ENCODE measurements around the gene RCE1. TPM values are rescaled to one million over a fixed set of nuclear protein-coding genes. Genes with fewer than 3 reads are reported as not detected.

RCE1 gene
- total RNA-seq, 2 donors from 2014 or later: 27.1 to 50.0 TPM

DNA sequence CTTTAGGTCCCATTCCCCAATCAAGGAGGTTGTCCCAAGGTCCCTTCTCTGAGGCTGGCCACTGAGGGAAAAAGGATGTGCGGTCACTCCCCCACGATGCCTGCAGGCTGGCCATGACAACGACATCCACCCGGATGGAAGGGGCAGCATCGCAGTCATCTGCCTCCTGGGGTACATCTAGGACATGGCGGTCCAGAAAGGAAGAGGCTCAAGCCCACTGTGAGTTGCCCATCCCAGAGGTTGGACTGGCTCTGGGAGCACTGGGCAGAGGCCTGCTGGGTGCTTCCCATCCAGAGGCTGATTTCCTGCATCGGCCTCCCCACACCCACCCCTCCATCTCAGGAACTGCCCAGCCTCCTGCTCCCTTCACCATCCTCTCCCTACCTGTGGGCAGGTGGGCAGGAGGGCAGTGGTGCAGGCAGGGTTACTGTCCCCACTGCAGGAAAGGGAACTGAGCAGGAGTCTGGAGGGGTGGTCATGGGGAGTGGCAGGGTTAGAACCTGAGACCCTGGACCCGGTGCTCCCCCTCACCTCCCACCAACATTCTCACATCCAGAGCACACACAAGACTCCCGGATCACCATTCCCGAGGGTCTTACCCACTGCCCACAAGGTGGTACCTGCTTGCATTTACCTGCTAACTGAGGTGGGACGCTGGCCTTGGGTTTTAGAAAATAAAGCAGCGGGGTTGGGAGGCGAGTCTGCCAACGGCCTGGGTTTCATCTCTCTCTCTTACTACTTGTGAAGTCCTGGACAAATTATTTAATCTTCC lies 4.4 kb downstream of the RCE1 start:
- H3K27ac ChIP-seq: no peak overlapping the region
- H3K36me3 ChIP-seq: no peaks in the 10 kb centered on the region
- intact Hi-C loops (cut with DNase I): no loop called here
- WGBS: 80% methylated on average over 14 of the region's 14 CpGs
- H3K4me3 ChIP-seq: no peak overlapping the region
- H3K4me1 ChIP-seq (replicated peaks): peaks cover 8% of the 10 kb centered on the region
- H3K27me3 ChIP-seq (replicated peaks; ENCODE audit: insufficient read depth): no peaks in the 10 kb centered on the region
- H3K9me3 ChIP-seq: no peaks in the 10 kb centered on the region
- TF ChIP-seq POLR2A (IDR thresholded peaks at IDR 0.05): no peak
- DNase-seq (ENCODE audit: low spot score): no peak

DNA sequence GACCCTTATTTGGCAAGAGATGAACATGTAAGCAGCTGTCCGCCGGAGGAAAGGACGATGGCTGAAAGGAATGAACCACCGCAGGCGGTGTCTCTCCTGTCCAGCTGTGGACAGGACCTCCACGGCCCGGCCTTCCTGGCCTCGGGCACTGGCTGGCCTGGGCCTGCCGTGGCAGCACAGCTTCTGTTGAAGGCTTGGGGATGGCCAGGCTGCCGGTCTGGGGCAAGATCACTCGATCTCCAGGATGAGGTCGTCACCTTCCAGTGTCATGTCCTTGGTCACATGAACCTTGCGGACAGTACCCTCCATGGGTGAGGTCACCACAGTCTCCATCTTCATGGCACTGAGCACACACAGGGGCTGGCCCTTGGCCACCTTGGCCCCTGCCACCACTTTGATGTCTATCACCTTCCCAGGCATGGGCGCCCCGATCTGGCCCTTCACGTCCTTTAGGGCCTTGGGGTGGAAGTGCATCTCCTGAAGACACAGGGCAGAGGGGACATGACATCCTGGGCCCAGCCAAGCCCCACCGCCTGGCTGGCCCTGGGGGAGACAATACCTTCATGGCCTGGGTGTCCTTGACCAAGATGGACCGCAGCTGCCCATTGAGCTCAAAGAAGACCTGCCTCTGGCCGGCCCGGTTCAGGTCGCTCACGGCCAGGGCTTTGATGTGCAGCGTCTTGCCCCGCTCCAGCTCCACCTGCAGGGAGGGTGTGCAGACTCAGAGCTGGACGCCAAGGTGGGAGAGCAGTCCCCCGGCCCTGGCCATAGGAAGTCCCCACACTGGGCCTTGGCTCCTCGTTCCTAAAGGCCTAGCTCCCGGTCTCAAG lies 5.6 kb downstream of the RCE1 start:
- DNase-seq (ENCODE audit: low spot score): no peak
- intact Hi-C loops (cut with DNase I): no loop called here
- H3K27ac ChIP-seq: no peak overlapping the region
- peaks cover 7% of the 10 kb centered on the region for H3K4me1 ChIP-seq (replicated peaks)
- H3K4me3 ChIP-seq: no peak overlapping the region
- no peaks in the 10 kb centered on the region for H3K9me3 ChIP-seq
- H3K36me3 ChIP-seq: no peaks in the 10 kb centered on the region
- H3K27me3 ChIP-seq (replicated peaks; ENCODE audit: insufficient read depth): no peaks in the 10 kb centered on the region
- whole genome bisulfite sequencing: 88% methylated on average over 20 of the region's 28 CpGs
- TF ChIP-seq, protein P1, sequence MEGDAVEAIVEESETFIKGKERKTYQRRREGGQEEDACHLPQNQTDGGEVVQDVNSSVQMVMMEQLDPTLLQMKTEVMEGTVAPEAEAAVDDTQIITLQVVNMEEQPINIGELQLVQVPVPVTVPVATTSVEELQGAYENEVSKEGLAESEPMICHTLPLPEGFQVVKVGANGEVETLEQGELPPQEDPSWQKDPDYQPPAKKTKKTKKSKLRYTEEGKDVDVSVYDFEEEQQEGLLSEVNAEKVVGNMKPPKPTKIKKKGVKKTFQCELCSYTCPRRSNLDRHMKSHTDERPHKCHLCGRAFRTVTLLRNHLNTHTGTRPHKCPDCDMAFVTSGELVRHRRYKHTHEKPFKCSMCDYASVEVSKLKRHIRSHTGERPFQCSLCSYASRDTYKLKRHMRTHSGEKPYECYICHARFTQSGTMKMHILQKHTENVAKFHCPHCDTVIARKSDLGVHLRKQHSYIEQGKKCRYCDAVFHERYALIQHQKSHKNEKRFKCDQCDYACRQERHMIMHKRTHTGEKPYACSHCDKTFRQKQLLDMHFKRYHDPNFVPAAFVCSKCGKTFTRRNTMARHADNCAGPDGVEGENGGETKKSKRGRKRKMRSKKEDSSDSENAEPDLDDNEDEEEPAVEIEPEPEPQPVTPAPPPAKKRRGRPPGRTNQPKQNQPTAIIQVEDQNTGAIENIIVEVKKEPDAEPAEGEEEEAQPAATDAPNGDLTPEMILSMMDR (IDR thresholded peaks at IDR 0.05): no peak
- TF ChIP-seq POLR2AphosphoS5 (IDR thresholded peaks at IDR 0.05) (no peak), POLR2A (IDR thresholded peaks at IDR 0.05) (no peak)

DNA sequence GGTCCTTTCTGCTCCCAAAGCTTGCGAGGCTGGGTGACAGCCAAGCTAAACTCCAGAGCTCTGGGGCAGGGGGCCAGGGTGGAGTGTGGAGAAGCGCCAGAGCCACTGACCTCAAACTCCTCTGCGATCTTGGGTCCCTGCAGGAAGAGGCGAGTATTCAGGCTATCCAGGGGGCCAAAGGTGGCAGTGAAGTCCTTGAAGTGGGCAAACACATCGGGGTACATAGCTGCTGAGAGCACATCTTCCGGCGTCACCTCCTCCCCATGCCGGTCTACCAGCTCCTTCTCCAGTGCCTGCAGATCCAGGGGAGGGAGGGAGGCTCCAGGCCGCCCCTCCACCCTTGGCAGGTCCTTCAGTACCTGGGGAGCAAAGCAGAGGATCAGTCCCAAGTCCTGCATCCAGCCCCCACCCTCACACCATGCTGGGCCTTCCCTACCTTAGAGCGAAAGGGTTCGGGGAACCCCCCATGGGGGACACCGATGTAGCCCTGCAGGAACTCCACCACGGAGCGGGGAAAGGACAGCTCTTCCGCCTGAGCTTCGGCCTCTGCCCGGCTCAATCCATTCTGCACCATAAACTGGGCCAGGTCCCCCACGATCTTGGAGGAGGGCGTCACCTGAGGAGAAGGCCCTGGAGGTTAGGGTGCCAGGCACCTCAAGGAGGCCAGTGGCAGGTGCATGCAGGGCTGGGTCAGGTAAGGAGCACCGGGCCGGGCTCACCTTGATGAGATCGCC lies 6.4 kb downstream of the RCE1 start:
- no peak for DNase-seq (ENCODE audit: low spot score)
- Histone ChIP-seq H3K27ac (no peak overlapping the region), H3K4me1 (replicated peaks) (no peaks in the 10 kb centered on the region), H3K4me3 (no peak overlapping the region), H3K36me3 (no peaks in the 10 kb centered on the region), H3K9me3 (no peaks in the 10 kb centered on the region), H3K27me3 (replicated peaks; ENCODE audit: insufficient read depth) (no peaks in the 10 kb centered on the region)
- intact Hi-C loops (cut with DNase I): no loop called here
- TF ChIP-seq, protein P1 (IDR thresholded peaks at IDR 0.05): no peak
- TF ChIP-seq POLR2A (IDR thresholded peaks at IDR 0.05): no peak
- no peak for TF ChIP-seq POLR2AphosphoS5 (IDR thresholded peaks at IDR 0.05)
- 90% methylated on average over 21 of the region's 22 CpGs for WGBS

DNA sequence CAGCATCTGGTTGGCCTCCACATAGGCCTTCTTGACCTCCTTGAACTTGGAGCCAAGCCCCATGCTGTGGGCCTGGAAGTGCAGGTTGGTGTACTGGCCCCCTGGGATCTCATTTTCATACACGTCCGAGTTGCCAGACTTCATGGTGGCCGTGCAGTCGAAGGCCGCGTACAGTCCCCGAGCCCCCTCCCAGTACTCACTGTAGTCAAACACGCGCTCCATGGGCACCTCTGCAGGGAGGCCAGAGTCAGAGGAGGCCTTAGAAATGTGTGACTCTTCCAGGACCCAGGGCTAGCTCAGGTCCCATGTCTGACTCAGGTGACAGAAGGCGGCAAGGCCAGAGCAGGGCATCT lies 7.0 kb downstream of the RCE1 start:
- intact Hi-C loops (cut with DNase I): no loop called here
- DNase-seq (ENCODE audit: low spot score): no peak
- no peaks in the 10 kb centered on the region for H3K27me3 ChIP-seq (replicated peaks; ENCODE audit: insufficient read depth)
- no peak overlapping the region for H3K4me3 ChIP-seq
- TF ChIP-seq, protein P1 (IDR thresholded peaks at IDR 0.05): no peak
- TF ChIP-seq POLR2A (IDR thresholded peaks at IDR 0.05) (no peak), POLR2AphosphoS5 (IDR thresholded peaks at IDR 0.05) (no peak)
- 96% methylated on average over 9 of the region's 10 CpGs for WGBS
- H3K9me3 ChIP-seq: no peaks in the 10 kb centered on the region
- H3K4me1 ChIP-seq (replicated peaks): no peaks in the 10 kb centered on the region
- no peaks in the 10 kb centered on the region for H3K36me3 ChIP-seq
- H3K27ac ChIP-seq: no peak overlapping the region

DNA sequence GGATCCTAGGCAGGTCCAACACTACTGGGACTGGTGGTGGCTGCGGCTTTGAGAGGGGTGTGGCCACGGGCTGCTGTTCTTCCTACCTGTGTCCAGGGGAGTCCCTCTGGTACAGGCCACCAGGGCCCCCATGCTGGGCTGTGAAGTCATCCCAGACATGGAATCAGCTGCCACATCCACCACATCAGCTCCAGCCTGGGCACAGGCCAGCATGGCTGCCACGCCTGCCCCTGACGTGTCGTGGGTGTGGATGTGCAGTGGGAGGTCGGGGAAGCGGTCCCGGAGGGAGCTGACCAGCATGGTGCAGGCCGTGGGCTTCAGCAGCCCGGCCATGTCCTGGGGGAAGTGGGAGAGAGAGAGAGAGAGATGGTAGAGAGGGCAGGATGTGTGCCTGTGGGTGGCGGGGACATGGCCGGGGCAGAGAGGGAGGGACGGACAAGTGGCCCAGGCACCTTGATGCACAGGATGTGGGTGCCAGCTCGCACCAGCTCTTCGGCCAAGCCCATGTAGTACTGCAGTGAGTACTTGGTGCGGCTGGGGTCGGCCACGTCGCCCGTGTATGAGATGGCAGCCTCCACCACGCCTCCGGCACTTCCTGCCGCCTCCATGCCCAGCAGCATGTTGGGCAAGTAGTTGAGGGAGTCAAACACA lies 7.5 kb downstream of the RCE1 start:
- TF ChIP-seq POLR2A (IDR thresholded peaks at IDR 0.05): no peak
- TF ChIP-seq, protein P1 (IDR thresholded peaks at IDR 0.05): no peak
- no peak for TF ChIP-seq POLR2AphosphoS5 (IDR thresholded peaks at IDR 0.05)
- H3K4me1 ChIP-seq (replicated peaks): no peaks in the 10 kb centered on the region
- intact Hi-C loops (cut with DNase I): no loop called here
- 95% methylated on average over 23 of the region's 23 CpGs for WGBS
- H3K4me3 ChIP-seq: no peak overlapping the region
- no peaks in the 10 kb centered on the region for H3K27me3 ChIP-seq (replicated peaks; ENCODE audit: insufficient read depth)
- H3K9me3 ChIP-seq: no peaks in the 10 kb centered on the region
- DNase-seq (ENCODE audit: low spot score): no peak
- no peaks in the 10 kb centered on the region for H3K36me3 ChIP-seq
- H3K27ac ChIP-seq: no peak overlapping the region
